NB4 (cell line): ENCODE measurements around the gene ITGAE.

Experiments used
- CTCF ChIP-seq: IDR thresholded peaks from one replicate; pipeline ENCODE4 v1.5.1; 2012; ENCODE audit warnings: low read depth, low read length
- MAX ChIP-seq: IDR thresholded peaks from 2 replicates; pipeline ENCODE4 v1.6.1; 2011; ENCODE audit warnings: low read depth, low read length
- MYC ChIP-seq: IDR thresholded peaks from 2 replicates; pipeline ENCODE4 v1.6.1; 2011; ENCODE audit warnings: low read depth, low read length
- POLR2A ChIP-seq: IDR thresholded peaks from 2 replicates; pipeline ENCODE4 v1.6.1; 2011; ENCODE audit warnings: mild to moderate bottlenecking; ENCODE audit not compliant: insufficient read length; ENCODE audit errors: extremely low read depth

- TF ChIP-seq CTCF: no peak
- no peak for TF ChIP-seq POLR2A
- TF ChIP-seq MAX: no peak
- TF ChIP-seq MYC: no peak
Measured at GRCh38 chr17:3667366-3668278, 133.4 kb downstream of the ITGAE start.
